Mesenchymal stem cell (in vitro differentiated cells and primary cell): ENCODE data around the gene SYTL4.
A peak's percentile ranks its signal among the peaks of the same experiment; 100 is the strongest.
"Not testable (repeated sequence)": the region's sequence is repeated elsewhere in the genome, so short reads cannot be mapped to it uniquely, and the experiment has no call there.

Experiments
- DNase-seq: peaks from one replicate; pipeline ENCODE4 v3.0.0-alpha.2; 2013
- H2AFZ ChIP-seq: one replicate; pipeline ENCODE4 v1.6.1; 2013; ENCODE audit warnings: low read depth, mild to moderate bottlenecking, control low read depth, inconsistent platforms, low read length, moderate library complexity
- H2AK5ac ChIP-seq: 2 replicates; pipeline ENCODE4 v1.6.1; 2013; ENCODE audit warnings: low read length, moderate library complexity, mild to moderate bottlenecking, inconsistent platforms; ENCODE audit not compliant: severe bottlenecking
- H2BK120ac ChIP-seq: one replicate; pipeline ENCODE4 v1.6.1; 2013; ENCODE audit warnings: low read depth, mild to moderate bottlenecking, inconsistent platforms, low read length, moderate library complexity
- H2BK12ac ChIP-seq, 2 experiments: one replicate each; pipeline ENCODE4 v1.6.1; 2013; ENCODE audit warnings: inconsistent platforms in 2 of 2, low read length in 2 of 2, mild to moderate bottlenecking in 2 of 2, moderate library complexity in 2 of 2, control low read depth in 1 of 2
- H2BK15ac ChIP-seq: one replicate; pipeline ENCODE4 v1.6.1; 2013; ENCODE audit warnings: mild to moderate bottlenecking, low read depth, inconsistent platforms; ENCODE audit not compliant: poor library complexity, severe bottlenecking
- H2BK5ac ChIP-seq: 2 replicates; pipeline ENCODE4 v1.6.1; 2013; ENCODE audit warnings: low read depth, mild to moderate bottlenecking, low read length, control low read depth, inconsistent platforms; ENCODE audit not compliant: poor library complexity, severe bottlenecking
- H3K14ac ChIP-seq, 2 experiments: one replicate each; pipeline ENCODE4 v1.6.1; 2013; ENCODE audit warnings: inconsistent platforms in 2 of 2, low read length in 2 of 2, control low read depth in 1 of 2, mild to moderate bottlenecking in 1 of 2, moderate library complexity in 1 of 2
- H3K18ac ChIP-seq, 2 experiments: one replicate each; pipeline ENCODE4 v1.6.1; 2013; ENCODE audit warnings: inconsistent platforms in 2 of 2, low read length in 2 of 2, control low read depth in 1 of 2, low read depth in 1 of 2, mild to moderate bottlenecking in 1 of 2
- H3K23ac ChIP-seq, 2 experiments: one replicate each; pipeline ENCODE4 v1.6.1; 2013; ENCODE audit warnings: inconsistent platforms in 2 of 2, low read length in 2 of 2, mild to moderate bottlenecking in 2 of 2, moderate library complexity in 2 of 2, control low read depth in 1 of 2
- H3K27ac ChIP-seq: 2 replicates; pipeline ENCODE4 v1.5.1; 2013; ENCODE audit warnings: mild to moderate bottlenecking, moderate library complexity, low read length, control low read depth, inconsistent platforms; ENCODE audit not compliant: poor library complexity, severe bottlenecking
- H3K27me3 ChIP-seq, 2 experiments: 2 replicates each; pipeline versions ENCODE4 v1.6.1 to v1.7.0; 2013; ENCODE audit warnings: low read length in 2 of 2, mild to moderate bottlenecking in 2 of 2, moderate library complexity in 2 of 2, control low read depth in 1 of 2, inconsistent platforms in 1 of 2; ENCODE audit not compliant: control insufficient read depth in 1 of 2, insufficient read depth in 1 of 2
- H3K36me3 ChIP-seq, 2 experiments: 2 replicates each; pipeline versions ENCODE4 v1.6.1 to v1.7.0; 2013; ENCODE audit warnings: low read length in 2 of 2, control low read depth in 1 of 2, inconsistent platforms in 1 of 2, low read depth in 1 of 2, mild to moderate bottlenecking in 1 of 2; ENCODE audit not compliant: insufficient read depth in 2 of 2, control insufficient read depth in 1 of 2
- H3K4ac ChIP-seq, 2 experiments: one replicate each; pipeline ENCODE4 v1.6.1; 2013; ENCODE audit warnings: inconsistent platforms in 2 of 2, low read length in 2 of 2, mild to moderate bottlenecking in 2 of 2, moderate library complexity in 2 of 2, control low read depth in 1 of 2, low read depth in 1 of 2
- H3K4me1 ChIP-seq: 2 replicates; pipeline ENCODE4 v1.6.1; 2013; ENCODE audit warnings: low read depth, low read length, control low read depth; ENCODE audit not compliant: control insufficient read depth, insufficient read depth
- H3K4me2 ChIP-seq: 2 replicates; pipeline ENCODE4 v1.6.1; 2013; ENCODE audit warnings: low read length, mild to moderate bottlenecking, inconsistent platforms; ENCODE audit not compliant: poor library complexity, severe bottlenecking
- H3K4me3 ChIP-seq, 2 experiments: 2 replicates each; pipeline versions ENCODE4 v1.5.1 to v1.7.0; 2013; ENCODE audit warnings: low read length in 2 of 2, mild to moderate bottlenecking in 2 of 2, control low read depth in 1 of 2, low read depth in 1 of 2; ENCODE audit not compliant: insufficient read depth in 1 of 2
- H3K79me1 ChIP-seq: replicated peaks from 2 replicates; pipeline ENCODE4 v1.6.1; 2013; ENCODE audit warnings: mild to moderate bottlenecking, control low read depth, low read length, inconsistent platforms; ENCODE audit not compliant: poor library complexity, severe bottlenecking
- H3K9ac ChIP-seq: 2 replicates; pipeline ENCODE4 v1.7.0; 2013; ENCODE audit warnings: mild to moderate bottlenecking, low read length, moderate library complexity
- H3K9me3 ChIP-seq: 2 replicates; pipeline ENCODE4 v1.7.0; 2013; ENCODE audit warnings: mild to moderate bottlenecking, low read length; ENCODE audit not compliant: control insufficient read depth
- H4K8ac ChIP-seq: one replicate; pipeline ENCODE4 v1.6.1; 2013; ENCODE audit warnings: inconsistent platforms, mild to moderate bottlenecking, low read length, moderate library complexity
- H4K91ac ChIP-seq: one replicate; pipeline ENCODE4 v1.6.1; 2013; ENCODE audit warnings: mild to moderate bottlenecking, low read length, inconsistent platforms
- WGBS: methylation state at CpG from one replicate; pipeline ENCODE4 v1.1.7; 2013; ENCODE audit warnings: mixed read lengths; 5-methylcytosine and 5-hydroxymethylcytosine counted together

The SYTL4 gene

DNA sequence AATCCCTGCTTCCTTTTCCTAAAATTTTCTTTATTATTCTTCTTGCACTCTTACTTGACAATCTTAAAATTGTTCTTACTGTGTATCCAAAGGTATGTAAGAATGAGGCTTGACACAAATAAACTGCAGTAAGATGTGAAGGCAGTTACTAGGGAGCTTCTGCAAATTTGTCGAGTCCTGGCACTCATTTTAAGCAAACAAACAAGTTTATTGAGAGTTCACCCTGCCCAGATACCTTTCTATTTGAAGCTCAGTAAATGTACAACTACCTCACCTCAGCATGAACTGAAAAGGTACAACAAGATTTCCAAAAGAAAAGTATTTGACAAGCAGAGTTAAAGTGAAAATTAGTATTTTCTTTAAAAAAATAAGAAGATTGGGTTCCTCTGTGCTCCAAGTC, 13.3 kb upstream of the SYTL4 start:
- H3K4me1 ChIP-seq, result no peaks in the 10 kb centered on the region

DNA sequence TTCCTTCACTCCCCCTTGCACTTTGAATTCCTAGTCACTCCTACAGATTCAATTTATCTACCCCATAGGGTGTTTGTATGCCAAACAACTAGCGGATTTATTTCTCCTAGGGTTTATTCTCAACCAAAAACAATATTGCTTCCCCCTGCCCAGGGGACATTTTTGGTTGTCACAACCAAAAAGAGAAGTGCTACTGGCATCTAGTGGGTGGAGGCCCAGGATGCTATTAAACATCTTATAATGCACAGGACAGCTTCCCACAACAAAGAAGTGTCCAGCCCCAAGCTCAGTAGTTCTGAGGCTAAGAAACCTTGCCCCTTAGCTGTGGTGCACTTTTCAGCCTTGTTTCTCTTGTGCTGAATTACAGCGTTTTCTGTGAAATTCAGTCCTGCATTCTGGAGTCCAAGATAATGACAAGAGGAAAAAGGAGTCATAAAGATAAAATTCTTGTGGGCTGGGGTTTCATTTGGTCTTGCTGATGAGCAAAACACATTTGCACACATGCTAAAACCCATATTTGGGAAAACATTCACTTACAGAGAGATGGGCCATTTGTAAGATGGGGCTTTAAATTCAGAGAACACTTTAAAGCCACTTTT, 11.2 kb upstream of the SYTL4 start:
- Histone ChIP-seq H3K9ac (no peak overlapping the region), H3K14ac (no peak overlapping the region), H3K27me3 (peaks cover 6 to 72% of the 10 kb centered on the region in 2 experiments), H3K9me3 (no peaks in the 10 kb centered on the region), H3K4me3 (no peak overlapping the region), H3K18ac (no peak overlapping the region), H3K27ac (no peak overlapping the region), H2AFZ (no peak overlapping the region), H3K23ac (no peak overlapping the region), H3K36me3 (no peaks in the 10 kb centered on the region), H2BK120ac (no peak overlapping the region), H3K4me1 (no peaks in the 10 kb centered on the region), H4K8ac (no peak overlapping the region), H3K4me2 (no peak overlapping the region), H2BK5ac (no peak overlapping the region), H3K79me1 (no peaks in the 10 kb centered on the region), H4K91ac (no peak overlapping the region), H3K4ac (no peak overlapping the region), H2AK5ac (no peak overlapping the region), H2BK15ac (no peak overlapping the region), H2BK12ac (no peak overlapping the region)
- WGBS, result 73% methylated on average over 2 of the region's 2 CpGs
- peak; percentile 17 for DNase-seq

More for the DNA sequence above, 13.3 kb upstream of the SYTL4 start:
- DNase-seq, result no peak
- Histone ChIP-seq H4K91ac (no peak overlapping the region), H3K4me2 (no peak overlapping the region), H3K4me3 (no peak overlapping the region), H3K79me1 (no peaks in the 10 kb centered on the region), H4K8ac (no peak overlapping the region), H3K36me3 (no peaks in the 10 kb centered on the region), H2BK5ac (no peak overlapping the region), H3K9ac (no peak overlapping the region), H2AK5ac (no peak overlapping the region), H3K9me3 (no peaks in the 10 kb centered on the region), H2AFZ (no peak overlapping the region), H3K27me3 (peaks cover 6 to 63% of the 10 kb centered on the region in 2 experiments), H3K18ac (no peak overlapping the region), H3K4ac (no peak overlapping the region), H3K23ac (no peak overlapping the region), H2BK12ac (no peak overlapping the region), H3K27ac (no peak overlapping the region), H2BK15ac (no peak overlapping the region), H3K14ac (no peak overlapping the region), H2BK120ac (no peak overlapping the region)
- WGBS, result 100% methylated on average over 1 of the region's 1 CpG

DNA sequence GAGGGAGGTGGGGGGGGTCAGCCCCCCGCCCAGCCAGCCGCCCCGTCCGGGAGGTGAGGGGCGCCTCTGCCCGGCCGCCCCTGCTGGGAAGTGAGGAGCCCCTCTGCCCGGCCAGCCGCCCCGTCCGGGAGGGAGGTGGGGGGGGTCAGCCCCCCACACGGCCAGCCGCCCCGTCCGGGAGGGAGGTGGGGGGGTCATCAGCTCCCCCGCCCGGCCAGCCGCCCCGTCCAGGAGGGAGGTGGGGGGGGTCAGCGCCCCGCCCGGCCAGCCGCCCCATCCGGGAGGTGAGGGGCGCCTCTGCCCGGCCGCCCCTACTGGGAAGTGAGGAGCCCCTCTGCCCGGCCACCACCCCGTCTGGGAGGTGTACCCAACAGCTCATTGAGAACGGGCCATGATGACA, 7.9 kb downstream of the SYTL4 start:
- not testable (repeated sequence) for H3K27ac ChIP-seq, H3K18ac ChIP-seq, H3K4me1 ChIP-seq, H3K4me3 ChIP-seq, H3K4ac ChIP-seq, H3K4me2 ChIP-seq, H3K36me3 ChIP-seq, H3K23ac ChIP-seq, H2AK5ac ChIP-seq, H2BK120ac ChIP-seq, H2BK12ac ChIP-seq, DNase-seq, H3K79me1 ChIP-seq, H4K91ac ChIP-seq, H2AFZ ChIP-seq, H3K9ac ChIP-seq, H3K9me3 ChIP-seq, H2BK15ac ChIP-seq, H3K14ac ChIP-seq, H4K8ac ChIP-seq, H2BK5ac ChIP-seq
- peaks cover 0 to 16% of the 10 kb centered on the region in 2 experiments for H3K27me3 ChIP-seq
- WGBS, result no CpG with 5 or more reads among the region's 30 CpGs

DNA sequence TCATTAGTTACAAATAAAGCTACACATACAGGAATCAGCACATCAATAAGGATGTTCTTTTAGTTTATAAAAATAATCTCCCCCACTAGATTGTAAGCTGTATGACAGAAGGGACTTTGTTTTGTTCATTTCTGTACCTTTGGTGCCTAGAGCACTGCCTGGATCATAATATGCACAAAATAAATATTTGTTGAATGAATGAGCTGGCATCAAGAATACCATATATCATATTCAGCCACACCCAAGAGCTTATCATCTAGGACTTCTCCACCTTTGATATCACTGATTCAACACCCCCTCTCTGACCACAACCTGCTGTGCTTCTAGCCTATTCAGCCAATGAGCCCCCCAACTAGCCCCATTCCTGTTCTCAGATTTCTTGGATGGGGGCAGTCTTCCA, 10.6 kb downstream of the SYTL4 start:
- H3K4me1 ChIP-seq, result peaks cover 4% of the 10 kb centered on the region
- H2AFZ ChIP-seq, result no peak overlapping the region
- H3K27me3 ChIP-seq, result peaks cover 0 to 25% of the 10 kb centered on the region in 2 experiments
- peak overlapping the region; percentile 85 for H2AK5ac ChIP-seq
- H2BK15ac ChIP-seq, result no peak overlapping the region
- no peaks in the 10 kb centered on the region for H3K9me3 ChIP-seq
- H2BK5ac ChIP-seq, result peak overlapping the region; percentile 31
- no peak overlapping the region for H3K18ac ChIP-seq
- no peak overlapping the region for H4K91ac ChIP-seq
- H3K4ac ChIP-seq, result no peak overlapping the region
- DNase-seq, result no peak
- H3K4me2 ChIP-seq, result no peak overlapping the region
- no peak overlapping the region for H3K23ac ChIP-seq
- no peak overlapping the region for H2BK120ac ChIP-seq
- no peak overlapping the region for H3K27ac ChIP-seq
- no peak overlapping the region for H3K9ac ChIP-seq
- H3K4me3 ChIP-seq, result no peak overlapping the region
- peaks cover 3% of the 10 kb centered on the region for H3K79me1 ChIP-seq
- H3K36me3 ChIP-seq, result no peaks in the 10 kb centered on the region
- no peak overlapping the region for H3K14ac ChIP-seq
- no peak overlapping the region for H2BK12ac ChIP-seq
- no peak overlapping the region for H4K8ac ChIP-seq
